Measurements from ENCODE around the gene SND1.

GRCh38 chr7:127704211-127704610 is 52.2 kb downstream of the SND1 start:
- TF ChIP-seq EZH2 (IDR thresholded peaks at IDR 0.05) (no peak), POLR2AphosphoS5 (IDR thresholded peaks at IDR 0.05; ENCODE audit: borderline replicate concordance, low read depth, low read length) (no peak), FOXP2 (optimal IDR thresholded peaks at IDR 0.05; ENCODE audit: control extremely low read depth, extremely low read length, insufficient read depth) (no peak)
